D721Med (cell line): Measurements from ENCODE around the gene MYD88.

Experiments
- DNase-seq: peaks from one replicate; pipeline ENCODE4 v3.0.0; 2011; ENCODE audit warnings: low spot score; ENCODE audit not compliant: insufficient read length
- FAIRE-seq: peaks from 2 replicates; lab custom pipeline; 2011; peaks lifted over from hg19 to GRCh38; lab: Jason Lieb, UNC
- CTCF ChIP-seq: IDR thresholded peaks from 2 replicates; pipeline ENCODE4 v1.5.1; 2012; ENCODE audit warnings: mild to moderate bottlenecking, control low read depth; ENCODE audit not compliant: insufficient read depth; ENCODE audit errors: missing control alignments

The MYD88 gene

GRCh38 chr3:38098376-38098723 lies 40.1 kb upstream of the MYD88 start:
- TF ChIP-seq CTCF = no peak
- FAIRE-seq = no peak

GRCh38 chr3:38099518-38099917 lies 38.9 kb upstream of the MYD88 start:
- FAIRE-seq = no peak
- TF ChIP-seq CTCF = no peak
- DNase-seq = no peak

More at GRCh38 chr3:38098376-38098723, 40.1 kb upstream of the MYD88 start:
- no peak for DNase-seq

GRCh38 chr3:38100498-38100897 lies 38.0 kb upstream of the MYD88 start:
- FAIRE-seq = no peak
- DNase-seq = no peak
- TF ChIP-seq CTCF = no peak

GRCh38 chr3:38101811-38102443 lies 36.5 kb upstream of the MYD88 start:
- TF ChIP-seq CTCF = no peak
- FAIRE-seq (no peak), DNase-seq (no peak)

- FAIRE-seq (no peak), DNase-seq (no peak)
- no peak for TF ChIP-seq CTCF
These were observed 36.0 kb upstream of the MYD88 start for GRCh38 chr3:38102444-38102814.

GRCh38 chr3:38105525-38105924 lies 32.9 kb upstream of the MYD88 start:
- DNase-seq (no peak), FAIRE-seq (no peak)
- no peak for TF ChIP-seq CTCF

GRCh38 chr3:38107911-38108648 lies 30.4 kb upstream of the MYD88 start:
- no peak for DNase-seq
- no peak for FAIRE-seq
- no peak for TF ChIP-seq CTCF
